Left renal pelvis (tissue), 4 donors: Measurements from ENCODE around the gene PNLIP. TPM values are rescaled to one million over a fixed set of nuclear protein-coding genes. Genes with fewer than 3 reads are reported as not detected.

Experiments used
- DNase-seq, 4 donors: peaks; one replicate each; pipeline ENCODE4 v3.0.0-alpha.2; 2013; ENCODE audit warnings: low read depth in 4 of 4, low spot score in 3 of 4
- polyA plus RNA-seq, 4 donors: library from polyadenylated mRNA; unstranded; fragments of 120-200 nt; gene quantifications; one replicate each; pipeline ENCODE4 v1.2.1, GENCODE V29; 2013; ENCODE audit not compliant: insufficient read length in 4 of 4

PNLIP gene
- polyA plus RNA-seq, 4 donors: not detected

DNA sequence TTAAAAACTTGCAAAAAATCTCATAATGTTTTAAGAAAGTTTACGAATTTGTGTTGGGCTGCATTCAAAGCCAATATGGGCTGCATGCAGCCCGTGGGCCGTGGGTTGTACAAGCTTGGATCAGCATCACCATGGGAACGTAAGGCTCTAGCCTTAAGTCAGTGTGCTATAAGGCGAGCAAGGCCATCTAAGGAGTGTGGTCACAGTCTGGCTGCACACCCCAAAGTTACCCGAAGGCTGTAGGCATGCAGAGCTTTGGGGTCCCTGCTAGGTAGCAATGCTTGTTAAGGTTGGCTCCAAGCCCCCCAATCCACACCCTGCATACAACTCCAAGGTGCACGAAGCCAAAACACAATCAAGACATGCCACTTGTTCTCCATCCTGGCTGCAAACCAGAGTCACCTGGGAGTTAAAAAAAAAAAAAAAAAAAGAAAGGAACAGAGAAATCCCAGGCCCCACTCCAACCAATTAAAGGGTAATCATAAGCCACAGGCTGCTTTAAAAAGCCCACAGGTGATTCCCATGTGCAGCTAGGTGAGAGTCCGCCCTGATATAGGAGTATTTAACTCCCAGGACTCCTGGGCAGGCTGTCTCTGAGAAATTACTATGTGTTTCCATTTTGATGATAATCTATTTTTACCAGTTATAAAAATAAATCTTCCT lies 66.5 kb downstream of the PNLIP start:
- DNase-seq: no peak

DNA sequence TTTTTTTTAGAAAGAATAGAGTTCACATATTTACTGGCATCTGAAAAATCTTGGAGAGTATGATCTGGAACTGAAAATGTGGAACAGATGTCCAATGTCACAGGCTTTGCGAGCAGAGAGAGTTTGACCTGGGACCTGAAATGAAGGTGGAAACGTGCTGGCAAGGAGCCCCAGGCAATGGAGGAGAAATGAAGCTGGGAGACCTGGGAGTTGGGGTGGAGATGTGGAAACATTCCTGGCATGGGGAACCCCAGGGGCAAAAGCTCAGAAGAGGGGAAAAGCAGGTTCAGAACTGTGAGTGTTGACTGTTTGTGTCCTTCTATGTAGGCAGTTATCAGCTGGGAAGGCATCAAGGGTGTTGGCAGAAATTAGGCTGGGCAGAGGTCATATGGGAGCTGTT lies 67.7 kb downstream of the PNLIP start:
- no peak for DNase-seq

DNA sequence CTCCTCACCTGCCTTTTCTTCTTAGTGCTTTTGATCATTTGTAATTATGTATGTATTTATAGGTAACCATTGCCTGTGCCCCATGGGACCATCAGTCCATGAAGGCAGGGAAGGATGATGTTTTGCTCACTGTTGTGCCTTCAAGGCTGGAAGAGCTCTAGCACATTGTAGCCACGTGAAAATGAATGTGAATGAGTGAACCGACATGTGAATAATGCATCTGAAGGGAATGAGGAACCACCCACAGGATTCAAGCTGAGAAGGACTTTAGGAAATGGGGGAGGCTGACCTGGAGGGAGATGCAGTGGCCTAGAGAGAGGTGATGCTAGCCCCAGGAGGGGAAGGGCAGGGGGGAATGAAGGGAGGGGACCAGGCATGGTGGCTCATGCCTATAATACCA lies 69.1 kb downstream of the PNLIP start:
- no peak for DNase-seq

DNA sequence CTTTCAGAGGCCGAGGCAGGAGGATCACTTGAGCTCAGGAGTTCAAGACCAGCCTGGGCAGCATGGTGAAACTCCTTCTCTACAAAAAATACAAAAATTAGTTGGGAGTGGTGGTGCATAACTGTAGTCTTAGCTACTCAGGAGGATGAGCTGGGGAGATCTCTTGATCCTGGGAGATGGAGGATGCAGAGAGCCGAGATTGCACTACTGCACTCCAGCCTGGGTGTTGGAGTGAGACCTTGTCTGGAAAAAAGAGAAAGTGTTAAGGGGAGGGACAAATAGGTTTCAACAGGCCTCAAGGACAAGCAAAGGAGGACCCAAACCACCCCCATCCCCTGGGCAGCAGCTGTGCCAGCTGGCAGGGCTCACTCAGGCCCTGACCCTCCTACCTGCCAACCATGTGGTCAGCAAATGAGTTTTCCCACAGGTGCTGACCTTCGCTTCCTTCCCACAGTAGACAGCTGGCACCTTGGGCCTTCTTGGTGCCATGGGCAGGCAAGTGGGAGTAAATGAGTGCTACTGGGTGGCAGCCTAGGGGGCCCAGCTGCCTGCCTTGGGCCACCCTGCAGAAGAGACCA lies 69.6 kb downstream of the PNLIP start:
- DNase-seq: no peak

Other genes starting within 250 kb of the PNLIP start
- not detected for gene CCDC172, start 221.5 kb upstream of the PNLIP start, polyA plus RNA-seq
- gene PNLIPRP3, start 118.1 kb upstream of the PNLIP start, polyA plus RNA-seq: not detected
- under 1 TPM in 2 of 4 donors, not detected in 2; 0.16 to 0.24 TPM for gene PNLIPRP1, start 45.0 kb downstream of the PNLIP start, polyA plus RNA-seq
- gene PNLIPRP2, start 75.0 kb downstream of the PNLIP start, polyA plus RNA-seq: under 1 TPM in 1 of 4 donors, not detected in 3; 0.39 TPM
- gene HSPA12A, start 196.6 kb downstream of the PNLIP start, polyA plus RNA-seq: 10 to 100 TPM; 19.9 to 49.7 (median 35.7) TPM